Fibroblast of the aortic adventitia (primary cell): ENCODE measurements around the gene ZNF821. TPM values are rescaled to one million over a fixed set of nuclear protein-coding genes. Genes with fewer than 3 reads are reported as not detected.

Experiments
- DNase-seq: peaks from one replicate; pipeline ENCODE4 v3.0.0-alpha.2; 2010; ENCODE audit warnings: low read depth
- H3K4me3 ChIP-seq: 2 replicates; pipeline ENCODE4 v1.5.1; 2011; ENCODE audit warnings: low read depth, mild to moderate bottlenecking, control low read depth, low read length, moderate library complexity
- CTCF ChIP-seq: IDR thresholded peaks from 2 replicates; pipeline ENCODE4 v1.5.1; 2011; ENCODE audit warnings: mild to moderate bottlenecking, low read length, control low read depth, inconsistent platforms; ENCODE audit not compliant: insufficient read depth
- total RNA-seq: library from RNA; depleted of rRNA; stranded (reverse); fragments of >200 nt; gene quantifications from 2 replicates; pipeline ENCODE4 v1.2.3, GENCODE V29; 2012; ENCODE audit warnings: low replicate concordance

ZNF821 gene
- total RNA-seq, 1 donor, result 3.1 TPM

DNA sequence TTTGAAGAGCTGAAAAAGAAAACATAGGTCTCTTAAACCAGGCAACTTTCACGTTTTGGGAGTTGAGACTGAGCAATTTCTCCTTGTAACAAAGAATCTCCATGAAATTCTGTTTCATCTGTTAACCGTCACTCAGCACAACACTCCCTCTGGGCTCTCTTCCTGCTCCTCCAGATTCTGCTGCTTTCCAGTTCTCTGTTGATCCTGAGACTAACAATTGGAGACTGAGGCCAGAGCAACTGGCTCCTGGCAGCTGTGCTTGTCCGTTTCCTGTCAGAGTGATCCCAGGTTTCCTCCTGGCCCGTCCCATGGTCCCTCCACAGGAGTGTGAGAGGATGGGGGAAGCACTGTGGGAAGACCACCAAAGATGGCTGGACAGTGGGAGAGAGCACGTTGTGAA lies 43.8 kb upstream of the ZNF821 start:
- H3K4me3 ChIP-seq, result no peak overlapping the region
- DNase-seq, result no peak
- TF ChIP-seq CTCF, result no peak

- peak; percentile 93 for DNase-seq
- no peak for TF ChIP-seq CTCF
Measured at GRCh38 chr16:71927383-71927782, 43.4 kb upstream of the ZNF821 start.

GRCh38 chr16:71924710-71925109 lies 40.7 kb upstream of the ZNF821 start:
- TF ChIP-seq CTCF, result no peak
- no peak overlapping the region for H3K4me3 ChIP-seq
- no peak for DNase-seq

More at GRCh38 chr16:71927383-71927782, 43.4 kb upstream of the ZNF821 start:
- H3K4me3 ChIP-seq, result no peak overlapping the region

GRCh38 chr16:71923941-71924690 lies 40.1 kb upstream of the ZNF821 start:
- peak; percentile 33 for DNase-seq
- TF ChIP-seq CTCF, result no peak
- no peak overlapping the region for H3K4me3 ChIP-seq

- no peak for TF ChIP-seq CTCF
- DNase-seq, result no peak
- H3K4me3 ChIP-seq, result no peak overlapping the region
Measured at GRCh38 chr16:71920658-71921057, 36.7 kb upstream of the ZNF821 start.

DNA sequence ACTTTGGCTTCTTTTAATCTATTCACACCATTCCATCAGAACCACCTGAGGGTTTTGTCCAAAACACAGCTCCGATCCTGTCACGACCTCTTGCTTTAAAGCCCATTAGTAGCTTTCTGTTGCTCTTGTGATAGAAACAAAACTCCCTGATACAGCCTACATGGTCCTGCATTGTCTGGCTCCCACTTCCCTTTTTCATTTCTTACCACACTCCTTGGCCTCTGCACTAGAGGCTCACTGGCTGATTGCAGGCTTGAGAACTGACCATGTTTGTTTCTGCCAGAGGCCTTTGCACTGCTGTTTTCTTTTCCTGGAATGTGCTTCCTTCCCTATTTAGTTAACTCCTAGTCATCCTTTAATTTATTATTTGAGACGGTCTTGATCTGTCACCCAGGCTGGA lies 35.1 kb upstream of the ZNF821 start:
- TF ChIP-seq CTCF, result no peak
- H3K4me3 ChIP-seq, result no peak overlapping the region
- DNase-seq, result no peak

- peak; percentile 82 for DNase-seq
- peak; percentile 8 for TF ChIP-seq CTCF
- no peak overlapping the region for H3K4me3 ChIP-seq
Measured at GRCh38 chr16:71917900-71918299, 33.9 kb upstream of the ZNF821 start.
